HG02970 (cell line): ENCODE data around the gene SYTL2.
"Not testable (repeated sequence)": the region's sequence is repeated elsewhere in the genome, so short reads cannot be mapped to it uniquely, and the experiment has no call there.

Experiments used
- ATAC-seq: cut with Tn5 transposase; IDR thresholded peaks from one replicate; pipeline ENCODE4 v1.9.1; 2021; ENCODE audit warnings: mild to moderate bottlenecking, moderate library complexity, moderate number of reproducible peaks; ENCODE audit not compliant: unreplicated experiment, low FRiP score

Gene SYTL2

DNA sequence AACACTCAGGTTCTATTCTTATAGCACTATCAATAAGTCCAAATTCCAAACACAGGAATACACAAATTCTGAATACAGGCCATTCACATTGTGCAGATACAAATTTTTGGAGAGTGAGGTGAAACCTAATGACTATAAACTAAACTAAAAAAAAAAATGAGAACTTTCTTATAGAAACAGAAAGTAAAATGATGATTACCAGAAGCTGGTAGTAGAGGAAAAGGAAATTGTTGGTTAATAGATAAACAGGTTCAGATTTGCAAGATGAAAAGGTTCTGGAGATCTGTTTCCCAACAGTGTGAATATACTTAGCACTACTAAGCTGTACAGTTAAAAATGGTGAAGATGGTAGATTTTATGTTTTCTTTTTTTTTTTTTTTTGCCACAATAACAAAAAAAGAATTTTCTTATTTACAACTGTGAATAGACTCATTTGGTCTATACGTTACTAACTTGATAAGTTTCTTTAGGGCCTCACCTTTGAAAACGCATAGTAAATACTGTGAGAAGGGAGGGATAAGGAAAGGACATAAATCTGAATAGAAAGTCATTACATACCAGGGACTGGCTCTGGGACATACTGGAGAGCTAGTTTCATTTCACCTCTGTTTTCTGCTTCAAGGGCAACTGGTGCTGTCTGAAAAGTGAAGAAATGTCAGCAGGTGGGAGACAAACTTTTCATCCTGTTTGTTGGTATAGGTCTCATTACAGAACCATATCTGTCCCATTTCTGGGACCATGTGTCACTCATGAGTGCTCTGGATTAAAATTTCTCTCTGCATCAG is 110.8 kb downstream of the SYTL2 start:
- peak; percentile 82 for ATAC-seq

DNA sequence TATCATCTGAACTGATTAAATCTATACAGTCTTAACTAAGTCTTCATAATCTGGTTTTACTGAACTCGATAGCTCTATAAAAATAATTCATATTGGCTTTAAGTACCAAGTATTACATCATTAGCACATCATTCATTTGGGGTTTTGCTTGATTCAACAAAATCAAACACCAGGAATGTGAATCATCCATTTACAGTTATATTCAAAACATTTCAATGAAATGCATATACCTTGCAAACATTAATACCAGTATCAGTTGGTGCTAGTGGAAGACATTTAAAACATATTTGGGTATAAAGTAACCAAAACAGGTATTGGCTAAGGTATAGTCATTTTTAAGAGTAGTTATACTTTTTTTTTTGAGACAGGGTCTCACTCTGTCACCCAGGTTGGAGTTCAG is 112.7 kb downstream of the SYTL2 start:
- no peak for ATAC-seq

DNA sequence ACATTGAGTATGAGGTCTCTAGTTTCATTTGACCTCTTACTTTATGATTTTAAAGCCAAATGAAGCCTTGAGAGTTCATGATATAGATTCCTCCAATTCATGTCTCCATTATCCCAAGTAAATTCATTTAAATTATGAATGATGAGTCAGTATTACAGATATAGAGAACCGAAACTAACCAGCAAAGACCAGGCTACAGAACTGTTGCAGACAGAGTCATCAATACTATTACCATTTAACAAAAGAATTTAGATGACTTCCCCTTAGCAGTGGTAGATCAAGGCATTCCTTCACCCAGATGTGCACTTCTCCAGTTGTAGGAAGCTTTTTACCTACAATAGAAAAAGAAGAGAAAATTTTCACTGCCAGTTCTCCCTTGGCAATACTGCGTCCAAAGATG is 113.2 kb downstream of the SYTL2 start:
- ATAC-seq, result no peak

DNA sequence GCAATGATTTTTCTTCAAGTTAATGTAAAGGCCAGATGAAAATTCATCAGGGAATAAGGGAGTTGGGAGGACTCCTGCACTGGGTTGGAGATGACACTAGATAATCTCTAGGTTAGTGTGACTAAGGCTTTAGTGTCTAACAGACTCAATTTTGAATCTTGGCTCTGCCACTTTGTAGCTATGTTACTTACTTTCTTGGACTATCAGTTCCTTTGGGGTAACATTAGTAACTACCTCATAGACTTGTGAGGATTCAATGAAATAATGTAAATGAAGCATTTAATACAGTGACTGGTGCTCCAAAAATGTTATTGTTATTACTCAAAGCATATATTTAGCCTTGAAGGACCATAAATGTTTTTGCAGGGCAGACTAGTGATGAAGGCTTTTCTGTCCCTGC is 115.4 kb downstream of the SYTL2 start:
- ATAC-seq, result no peak

DNA sequence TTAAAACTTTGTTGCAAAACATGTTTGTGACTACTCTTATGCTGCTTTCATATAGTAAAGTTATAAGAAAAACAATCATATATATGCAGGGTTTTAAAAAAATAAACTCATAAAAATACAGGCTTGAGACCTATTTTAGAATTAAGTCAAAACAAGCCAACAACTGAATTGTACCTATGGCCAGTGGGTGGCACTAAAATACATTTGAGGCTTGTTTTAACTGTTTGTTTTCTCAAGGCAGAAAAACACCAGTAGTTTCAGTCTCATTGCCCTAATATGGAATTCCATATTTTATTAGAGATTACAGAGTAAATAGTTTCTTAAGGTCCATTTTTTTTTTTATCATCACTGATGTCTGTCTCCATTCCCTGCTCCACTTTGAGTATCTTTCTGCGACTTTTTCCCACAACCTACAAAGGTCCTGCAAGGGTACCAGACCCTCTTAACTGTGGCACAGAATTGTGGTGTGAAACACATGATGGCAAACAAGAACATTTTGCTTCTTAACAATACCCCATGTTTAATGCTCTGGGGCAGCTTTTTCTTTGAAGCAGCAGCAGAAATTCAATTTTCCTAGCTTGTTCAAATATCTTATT is 116.5 kb downstream of the SYTL2 start:
- ATAC-seq, result no peak

DNA sequence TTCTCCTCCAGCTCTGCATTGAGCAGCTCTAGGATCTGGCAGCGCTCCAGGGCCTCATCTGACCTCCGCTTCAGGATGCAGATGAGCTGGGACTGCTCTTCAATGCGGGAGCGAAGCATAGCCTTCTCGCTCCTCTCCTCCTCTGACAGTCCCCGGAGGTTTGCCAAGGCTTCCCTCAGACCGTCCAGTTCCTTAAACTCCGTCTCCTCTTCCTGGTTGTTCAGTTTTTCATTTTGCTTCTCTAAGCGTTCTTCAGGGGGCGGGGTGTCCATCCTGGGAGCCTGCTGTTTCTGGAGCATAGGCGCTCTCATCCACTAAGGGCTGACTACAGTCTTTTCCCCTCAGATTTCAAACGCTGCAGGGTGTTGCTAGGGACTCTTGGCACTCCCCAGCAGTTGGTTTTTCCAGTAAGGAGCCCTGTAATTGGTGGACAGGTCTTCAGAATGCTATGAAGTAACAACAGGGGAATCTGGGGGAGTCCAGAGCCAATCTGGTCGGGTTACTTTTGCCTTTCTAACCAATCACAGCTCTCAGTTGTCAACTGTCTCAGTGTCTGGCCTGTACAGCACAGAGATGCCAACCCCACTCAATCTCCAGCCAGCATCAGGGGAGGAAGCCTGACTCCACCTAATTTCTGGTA is 125.0 kb downstream of the SYTL2 start, which contains the start of gene CCDC89:
CCDC89 (minus strand) TSS at position 376 of the 640 bp plus-strand sequence; CDS start at position 311, 65 bp downstream.
- no peak for ATAC-seq

DNA sequence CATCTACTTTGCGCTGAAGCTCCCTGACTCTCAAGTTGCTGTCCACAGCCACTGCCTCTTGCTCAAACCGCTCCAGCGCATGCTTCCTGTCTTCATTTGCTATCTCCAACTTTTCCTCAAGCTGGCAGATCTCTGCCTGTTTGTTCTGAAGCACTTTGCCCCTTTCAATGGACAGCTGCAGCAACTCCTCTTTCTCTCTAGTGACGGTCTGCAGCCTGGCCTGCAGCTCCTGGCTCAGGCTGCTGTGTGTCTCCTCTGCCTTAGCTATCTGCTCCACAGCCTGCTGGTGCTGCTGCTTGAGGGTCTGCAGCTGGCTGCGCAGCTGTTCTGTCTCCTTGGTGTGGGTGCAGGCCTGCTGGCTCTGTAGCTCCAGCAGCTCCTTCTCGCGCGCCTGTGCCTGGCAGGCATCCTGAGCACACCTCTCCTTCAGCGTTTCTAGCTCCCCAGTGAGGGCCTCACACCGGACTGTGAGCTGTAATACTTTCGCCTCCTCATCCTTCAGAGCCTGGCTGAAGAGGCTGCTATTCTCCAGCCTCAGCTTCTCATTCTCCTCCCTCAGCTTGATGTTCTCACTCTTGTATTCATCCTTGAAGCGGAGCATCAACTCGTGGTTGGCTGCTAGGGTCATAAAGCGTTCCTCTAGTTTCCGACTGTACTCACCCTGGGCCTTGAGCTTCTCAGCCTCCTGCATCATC is 125.7 kb downstream of the SYTL2 start:
- ATAC-seq, result no peak

DNA sequence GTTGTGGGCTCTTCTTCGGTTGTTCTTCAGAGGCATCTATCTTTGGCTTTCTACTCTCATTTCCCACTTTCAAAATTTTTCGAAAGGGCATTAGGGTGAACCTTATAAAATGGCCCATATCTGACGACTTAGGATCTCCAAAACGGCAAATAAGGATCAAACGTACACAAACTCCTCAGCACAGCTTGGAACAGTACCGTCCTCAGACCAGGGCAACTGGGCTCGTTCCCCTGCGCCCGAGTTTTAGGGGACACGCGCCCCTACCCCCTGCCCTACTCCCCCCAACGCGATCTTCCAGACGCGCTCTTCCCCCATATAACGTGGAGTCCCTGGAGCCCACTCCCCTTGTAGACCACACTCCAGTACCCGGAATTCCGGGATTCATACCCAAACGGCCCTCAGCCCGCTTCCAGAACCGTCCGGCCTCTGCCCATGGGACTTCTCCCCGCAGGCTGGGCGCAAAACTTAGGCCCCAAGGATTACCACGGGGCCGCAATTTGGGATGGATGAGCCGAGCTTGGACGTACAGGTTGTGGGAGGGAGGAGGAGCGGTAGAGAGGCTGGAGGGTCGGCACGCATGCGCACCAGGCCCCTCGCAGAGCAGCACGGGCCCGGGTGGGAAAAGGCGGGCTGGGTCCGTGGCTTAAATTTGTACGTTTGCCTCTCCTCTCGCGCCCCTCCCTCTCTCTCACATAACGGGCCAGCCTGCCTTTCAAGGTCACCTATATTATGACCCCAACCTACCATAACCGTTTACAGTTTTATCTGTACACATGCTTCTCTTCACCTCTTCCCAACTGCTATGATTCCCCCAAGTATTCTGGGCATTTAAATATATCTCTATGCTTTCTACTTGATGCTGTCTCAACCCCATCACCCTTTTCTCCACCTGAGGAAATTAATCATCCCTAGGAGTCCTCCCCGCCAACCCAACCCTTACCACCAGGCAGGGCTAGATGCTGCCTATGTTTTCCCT is 128.3 kb downstream of the SYTL2 start:
- no peak for ATAC-seq

DNA sequence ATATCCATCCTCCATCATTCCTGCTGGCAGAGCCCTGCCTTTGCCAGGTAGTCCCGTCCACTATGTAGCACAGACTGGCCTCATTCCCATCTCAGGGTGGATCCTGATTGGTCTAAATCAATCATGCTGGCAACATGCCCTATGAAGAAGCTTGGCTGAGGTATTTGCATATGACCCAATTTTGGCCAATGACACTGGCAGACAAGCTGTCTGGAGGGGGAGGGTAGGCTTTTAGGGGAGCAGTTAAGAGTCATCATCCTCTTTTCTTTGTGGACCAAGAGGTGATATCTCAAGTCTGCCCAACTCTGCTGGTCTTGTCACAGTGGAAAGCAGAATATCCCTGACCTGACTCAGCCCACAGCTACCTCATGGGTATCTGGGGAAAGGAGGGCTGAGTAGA is 130.0 kb downstream of the SYTL2 start:
- no peak for ATAC-seq

DNA sequence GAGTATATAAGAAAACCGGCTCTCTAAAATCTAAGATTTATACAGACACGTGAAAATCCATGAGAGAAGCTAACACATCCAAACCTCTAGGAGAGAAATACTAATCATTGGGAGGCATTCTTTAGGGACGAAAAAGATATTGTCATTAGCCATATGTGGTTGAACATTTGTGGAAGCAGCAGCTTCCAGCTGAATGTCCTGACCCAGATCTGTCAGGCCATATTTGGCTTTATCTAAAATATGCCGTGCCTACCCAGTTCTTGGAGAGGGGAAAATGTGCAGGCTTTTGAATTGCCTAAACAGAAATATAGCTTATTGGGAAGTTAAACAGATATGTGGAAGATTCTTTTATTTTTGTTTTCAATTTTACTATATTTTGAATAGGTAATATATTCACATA is 131.4 kb downstream of the SYTL2 start:
- no peak for ATAC-seq

DNA sequence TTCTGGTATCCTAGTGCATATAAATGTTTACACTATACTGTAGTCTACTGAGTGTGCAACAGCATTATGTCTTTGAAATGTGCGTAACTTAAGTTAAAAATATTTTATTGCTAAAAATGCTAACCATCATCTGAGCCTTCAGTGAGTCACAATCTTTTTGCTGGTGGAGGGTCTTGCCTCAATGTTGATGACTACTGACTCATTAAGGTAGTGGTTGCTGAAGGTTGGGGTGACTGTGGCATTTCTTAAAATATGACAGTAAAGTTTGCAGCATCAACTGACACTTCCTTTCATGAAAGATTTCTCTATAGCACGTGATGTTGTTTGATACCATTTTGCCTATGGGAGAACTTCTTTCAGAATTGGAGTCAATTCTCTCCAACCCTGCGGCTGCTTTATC is 137.5 kb downstream of the SYTL2 start:
- no peak for ATAC-seq

DNA sequence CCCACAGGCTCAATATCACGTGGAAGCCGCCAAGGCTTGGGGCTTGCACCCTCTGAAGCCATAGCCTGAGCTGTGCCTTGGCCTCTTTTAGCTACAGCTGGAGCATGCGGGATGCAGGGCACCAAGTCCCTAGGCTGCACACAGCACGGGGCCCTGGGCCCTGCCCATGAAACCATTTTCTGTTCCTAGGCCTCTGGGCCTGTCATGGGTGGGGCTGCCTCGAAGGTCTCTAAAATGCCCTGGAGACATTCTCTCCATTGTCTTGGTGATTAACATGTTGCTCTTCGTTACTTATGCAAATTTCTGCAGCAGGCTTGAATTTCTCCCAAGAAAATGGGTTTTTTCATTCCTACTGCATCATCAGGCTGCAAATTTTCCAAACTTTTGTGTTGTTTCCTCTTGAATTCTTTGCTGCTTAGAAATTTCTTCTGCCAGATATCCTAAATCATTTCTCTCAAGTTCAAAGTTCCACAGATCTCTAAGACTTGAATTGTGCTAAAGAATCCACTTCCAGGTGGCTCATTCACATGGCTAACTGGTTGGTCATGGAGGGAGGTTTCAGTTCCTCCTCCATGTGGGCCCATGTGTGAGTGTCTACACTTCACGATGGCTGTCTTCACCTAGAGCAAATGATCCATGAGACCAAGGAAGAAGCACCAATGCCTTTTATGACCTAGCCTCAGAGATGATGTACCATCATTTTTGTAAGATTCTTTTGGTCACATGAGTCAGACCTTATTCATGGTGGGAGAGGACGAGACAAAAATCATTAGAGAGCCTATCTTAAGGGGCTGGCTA is 138.6 kb downstream of the SYTL2 start:
- ATAC-seq, result no peak

DNA sequence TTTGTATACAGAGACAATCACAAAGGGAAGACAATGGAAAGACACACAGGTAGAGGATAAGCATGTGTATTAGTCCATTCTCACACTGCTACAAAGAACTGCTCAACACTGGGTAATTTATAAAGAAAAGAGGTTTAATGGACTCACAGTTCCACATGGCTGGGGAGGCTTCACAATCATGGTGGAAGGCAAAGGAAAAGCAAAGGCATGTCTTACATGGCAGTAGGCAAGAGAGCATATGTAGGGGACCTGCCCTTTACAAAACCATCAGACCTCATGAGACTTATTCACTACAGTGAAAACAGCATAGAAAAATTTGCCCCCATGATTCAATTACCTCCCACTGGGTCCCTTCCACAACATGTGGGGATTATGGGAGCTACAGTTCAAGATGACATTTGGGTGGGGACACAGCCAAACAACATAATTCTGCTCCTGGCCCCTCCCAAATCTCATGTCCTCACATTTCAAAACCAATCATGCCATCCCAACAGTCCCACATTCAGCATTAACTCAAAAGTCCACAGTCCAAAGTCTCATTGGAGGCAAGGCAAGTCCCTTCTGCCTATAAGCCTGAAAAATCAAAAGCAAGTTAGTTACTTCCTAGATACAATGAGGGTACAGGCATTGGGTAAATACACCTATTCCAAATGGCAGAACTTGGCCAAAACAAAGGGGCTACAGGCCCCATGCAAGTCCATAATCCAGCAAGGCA is 139.8 kb downstream of the SYTL2 start:
- ATAC-seq, result not testable (repeated sequence)

DNA sequence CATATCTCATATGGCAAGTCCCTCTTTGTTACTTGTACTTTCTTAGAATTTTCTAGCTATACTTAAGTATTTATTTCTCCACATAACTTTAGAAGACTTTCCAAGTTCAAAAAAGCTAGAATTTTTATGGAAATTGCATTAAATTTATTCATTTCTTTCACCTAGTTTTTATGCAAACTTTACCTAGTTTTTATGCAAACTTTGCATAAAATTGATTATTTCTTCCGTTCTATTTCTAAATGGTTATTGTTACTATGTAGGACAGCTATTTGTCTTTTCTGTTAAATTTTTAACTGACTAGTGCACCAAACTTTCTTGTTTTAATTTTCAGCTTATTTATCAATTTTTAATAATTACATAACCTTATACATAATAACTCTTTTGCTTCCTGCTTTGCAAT is 142.8 kb downstream of the SYTL2 start:
- ATAC-seq, result no peak

DNA sequence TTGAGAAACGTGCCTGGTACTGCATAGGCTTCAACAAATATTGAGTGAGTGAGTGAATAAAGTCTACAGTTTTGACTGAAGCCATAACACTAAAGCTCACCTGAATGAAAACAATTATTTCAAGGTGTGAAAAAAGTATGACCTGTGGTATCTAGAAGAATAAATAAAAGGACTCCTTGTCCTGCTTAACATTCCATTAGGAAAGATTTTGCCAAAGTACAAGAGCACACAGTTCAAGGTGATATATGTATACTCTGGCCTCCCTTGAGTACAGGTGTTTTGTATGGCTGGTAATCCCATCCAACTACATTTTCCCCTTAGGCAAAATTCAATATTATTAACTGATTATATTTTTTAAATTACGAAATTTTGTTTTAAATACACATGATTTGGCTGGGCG is 144.3 kb downstream of the SYTL2 start:
- no peak for ATAC-seq

DNA sequence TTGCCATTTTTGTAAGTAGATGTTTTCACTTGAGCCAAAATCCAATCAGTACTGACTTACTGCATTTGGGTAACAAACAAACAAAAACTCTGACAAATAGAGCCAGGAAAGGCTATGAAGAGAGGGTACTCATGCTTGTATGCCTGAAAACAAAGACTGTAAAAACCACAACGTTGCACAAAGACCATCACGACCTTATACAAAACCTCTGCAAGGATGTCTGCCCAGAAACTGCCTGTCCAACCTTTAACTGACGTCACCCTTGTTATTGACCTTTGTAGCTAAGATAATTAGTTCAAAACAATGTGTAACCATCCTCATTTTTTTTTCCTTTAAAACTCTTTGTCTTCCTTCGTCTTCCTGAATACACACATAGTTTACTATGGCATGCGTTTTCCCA is 145.2 kb downstream of the SYTL2 start:
- ATAC-seq, result no peak

DNA sequence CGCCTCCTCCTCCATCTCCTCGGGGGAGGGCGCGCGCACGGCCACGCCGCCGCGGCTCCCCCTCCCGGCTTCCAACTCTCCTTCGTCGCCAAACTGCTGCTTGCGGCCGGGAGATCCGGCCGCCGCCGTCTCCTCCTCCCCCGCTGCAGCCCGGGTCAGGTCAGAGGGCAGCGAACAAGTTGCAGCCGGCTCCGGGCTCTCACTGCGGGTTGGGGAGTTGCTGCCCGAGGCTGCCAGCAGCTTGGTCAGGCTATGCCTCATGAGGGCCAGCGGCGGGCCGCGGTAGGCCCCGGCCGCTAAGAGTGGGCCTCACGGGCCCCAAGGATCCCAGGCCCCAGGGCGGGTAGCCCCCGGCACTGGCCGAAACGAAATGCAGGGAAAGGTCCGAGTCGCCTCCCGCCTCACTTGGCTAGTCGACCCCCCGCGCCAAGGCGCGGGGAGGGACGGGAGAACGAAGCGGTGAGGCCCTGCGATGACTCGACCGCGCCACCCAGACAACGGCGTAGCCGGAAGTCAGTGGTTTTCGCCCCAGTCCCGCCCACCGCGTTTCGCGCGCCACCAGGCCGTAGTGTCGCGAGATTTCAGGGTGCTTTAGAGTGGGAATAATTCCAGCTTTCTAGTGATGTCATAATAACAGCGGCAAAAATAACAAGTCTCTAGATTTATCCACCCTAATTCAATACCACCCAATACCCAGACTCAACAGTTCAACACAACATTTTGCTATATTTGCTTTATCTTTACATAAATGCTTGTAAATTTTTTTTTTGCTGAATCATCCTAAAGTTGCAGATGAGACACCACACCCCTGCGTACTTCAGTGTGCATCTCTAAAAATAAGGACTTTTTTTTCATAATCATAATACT is 146.1 kb downstream of the SYTL2 start, which contains the start of gene CREBZF:
CREBZF (minus strand) TSS at position 515 of the 867 bp plus-strand sequence; CDS start at position 261, 254 bp downstream.
- ATAC-seq, result peak; percentile 84
